HepG2 (cell line): ENCODE results near the gene CGNL1. TPM values are rescaled to one million over a fixed set of nuclear protein-coding genes. Genes with fewer than 3 reads are reported as not detected.

ENCODE experiments used
- ATAC-seq: fragments of 200-7000 bp; cut with Tn5 transposase; 3 replicates; pipeline ENCODE4 v1.9.1; 2020; ENCODE audit warnings: mild to moderate bottlenecking, moderate library complexity
- BruUV-seq: library from RNA; stranded (reverse); fragments of 400-500 nt; replicated peaks from 2 replicates; lab custom pipeline; 2021; lab: Mats Ljungman, UMichigan
- CTCF ChIA-PET: fragments of 300-600 bp; formaldehyde crosslinking; extraction: SDS; loops from one replicate; lab custom pipeline; 2021; ENCODE audit warnings: low total read pairs, inconsistent platforms, low intra/inter-chr PET ratio; lab: Yijun Ruan, JAX
- POLR2A ChIA-PET: fragments of 350-600 bp; sonication (Branson Sonifier 250); formaldehyde crosslinking; loops from one replicate; lab custom pipeline; 2020; ENCODE audit warnings: antibody characterized with exemption, inconsistent platforms; lab: Yijun Ruan, JAX
- DNase-seq: peaks from one replicate; pipeline ENCODE4 v3.0.0-alpha.2; 2015; ENCODE audit warnings: low spot score
- FAIRE-seq: peaks from 3 replicates; lab custom pipeline; 2011; peaks lifted over from hg19 to GRCh38; lab: Jason Lieb, UNC
- H2AFZ ChIP-seq: one replicate; pipeline ENCODE4 v1.6.1; 2011; ENCODE audit warnings: low read length, inconsistent platforms
- H3K27ac ChIP-seq: fragments of 300-600 bp; 3 replicates; pipeline ENCODE4 v1.8.0; 2011; ENCODE audit warnings: mixed run types, mild to moderate bottlenecking, mixed read lengths, low read length, inconsistent platforms; ENCODE audit not compliant: insufficient read depth; ENCODE audit errors: extremely low read length
- H3K27me3 ChIP-seq, 2 experiments: fragments of 200-600 bp in 1 of 2; 2 replicates in 1 of 2; 3 replicates in 1 of 2; pipeline versions ENCODE4 v1.6.0 to v1.8.0; 2011; ENCODE audit warnings: low read length in 2 of 2, mild to moderate bottlenecking in 2 of 2, moderate library complexity in 2 of 2, inconsistent platforms in 1 of 2; ENCODE audit not compliant: insufficient read depth in 2 of 2, control insufficient read depth in 1 of 2
- H3K36me3 ChIP-seq, 2 experiments: fragments of 200-600 bp in 1 of 2; replicated peaks in 1 of 2; 2 replicates in 1 of 2; 3 replicates in 1 of 2; pipeline versions ENCODE4 v1.5.1 to v1.8.0; 2011; ENCODE audit warnings: low read length in 2 of 2, inconsistent platforms in 1 of 2; ENCODE audit not compliant: insufficient read depth in 2 of 2, control insufficient read depth in 1 of 2
- H3K4me1 ChIP-seq: 2 replicates; pipeline ENCODE4 v1.5.1; 2012; ENCODE audit warnings: low read length, inconsistent platforms; ENCODE audit not compliant: insufficient read depth
- H3K4me2 ChIP-seq: 2 replicates; pipeline ENCODE4 v1.6.0; 2011; ENCODE audit warnings: low read depth, low read length, inconsistent platforms
- H3K4me3 ChIP-seq, 3 experiments: fragments of 200-600 bp in 1 of 3; sonication (generic), shearing (Covaris generic) in 1 of 3; replicated peaks in 1 of 3; 2 replicates each; pipeline ENCODE4 v1.5.1; 2011 to 2016; ENCODE audit warnings: low read length in 3 of 3, inconsistent platforms in 2 of 3, low read depth in 2 of 3, mild to moderate bottlenecking in 2 of 3, control low read depth in 1 of 3, mixed read lengths in 1 of 3; ENCODE audit not compliant: insufficient read depth in 1 of 3
- H3K79me2 ChIP-seq: one replicate; pipeline ENCODE4 v1.6.1; 2011; ENCODE audit warnings: low read length, inconsistent platforms; ENCODE audit not compliant: insufficient read depth
- H3K9ac ChIP-seq: 2 replicates; pipeline ENCODE4 v1.6.0; 2011; ENCODE audit warnings: mild to moderate bottlenecking, low read depth, low read length, inconsistent platforms; ENCODE audit not compliant: insufficient read depth
- H3K9me3 ChIP-seq: 2 replicates; pipeline ENCODE4 v1.5.1; 2012; ENCODE audit warnings: mild to moderate bottlenecking, low read length
- H4K20me1 ChIP-seq: 2 replicates; pipeline ENCODE4 v1.6.0; 2011; ENCODE audit warnings: inconsistent platforms, mild to moderate bottlenecking, low read length, moderate library complexity; ENCODE audit not compliant: insufficient read depth
- CAMTA2 ChIP-seq: sonication (generic); formaldehyde crosslinking; IDR thresholded peaks from 2 replicates; pipeline ENCODE4 v1.4.0; 2020; ENCODE audit warnings: mild to moderate bottlenecking, missing genetic modification reagents, borderline replicate concordance
- FOXA3 ChIP-seq: IDR thresholded peaks from 2 replicates; pipeline ENCODE4 v1.6.1; 2016; ENCODE audit warnings: missing genetic modification reagents, missing compliant biosample characterization
- HMGA1 ChIP-seq: sonication (generic); formaldehyde crosslinking; conservative IDR thresholded peaks from 2 replicates; pipeline ENCODE4 v1.4.0; 2020; ENCODE audit warnings: missing genetic modification reagents
- NFYC ChIP-seq: IDR thresholded peaks from 2 replicates; pipeline ENCODE4 v1.6.1; 2016; ENCODE audit warnings: missing genetic modification reagents, missing compliant biosample characterization
- SCMH1 ChIP-seq: sonication (generic); formaldehyde crosslinking; IDR thresholded peaks from 2 replicates; pipeline ENCODE4 v1.9.0; 2021; ENCODE audit warnings: missing genetic modification reagents, mild to moderate bottlenecking, borderline replicate concordance
- ZEB1 ChIP-seq: IDR thresholded peaks from 2 replicates; pipeline ENCODE4 v1.6.1; 2012; ENCODE audit warnings: mild to moderate bottlenecking, low read depth, inconsistent platforms; ENCODE audit not compliant: insufficient replicate concordance
- ZNF12 ChIP-seq: sonication (generic); formaldehyde crosslinking; IDR thresholded peaks from 2 replicates; pipeline ENCODE4 v1.5.0; 2020; ENCODE audit warnings: missing genetic modification reagents
- ZNF674 ChIP-seq: sonication (generic); formaldehyde crosslinking; IDR thresholded peaks from 2 replicates; pipeline ENCODE4 v1.5.0; 2020; ENCODE audit warnings: low read depth, mild to moderate bottlenecking, missing genetic modification reagents
- WGBS: methylation state at CpG from one replicate; pipeline ENCODE4 v1.1.6; 2017; ENCODE audit warnings: low lambda C conversion rate; 5-methylcytosine and 5-hydroxymethylcytosine counted together
- in situ Hi-C: cut with HindIII; loops from 2 replicates; pipeline ENCODE4 v1.10.0; 2017; ENCODE audit warnings: low pct_unique_long_range_greater_than_20kb; ENCODE audit not compliant: extremely low pct_ligation_motif_present
- intact Hi-C: fragments of 100-400 bp; cut with micrococcal nuclease; formaldehyde crosslinking; loops from one replicate; pipeline ENCODE4 v1.10.0; 2022; ENCODE audit not compliant: unreplicated experiment
- polyA plus RNA-seq, 8 experiments: library from polyadenylated mRNA; depleted of rRNA in 3 of 8; stranded (reverse) in 7 of 8; unstranded in 1 of 8; fragments of >200 nt; fragmentation: Illumina TruSeq in 4 of 8; extraction: Trizol in 4 of 8; gene quantifications; 2 replicates each; pipeline versions ENCODE4 v1.2.1 to v1.2.3, GENCODE V29; 2011 to 2016; ENCODE audit warnings: low read depth in 4 of 8, missing spikeins in 1 of 8, mixed read lengths in 1 of 8; ENCODE audit not compliant: insufficient read depth in 1 of 8
- total RNA-seq, 5 experiments: library from RNA; depleted of rRNA; stranded (reverse); fragments of >200 nt; fragmentation: Illumina TruSeq; extraction: Trizol; gene quantifications; 2 replicates each; pipeline ENCODE4 v1.2.3, GENCODE V29; 2016; ENCODE audit warnings: low read depth in 1 of 5
- TF ChIP-seq, protein P1 (sequence below), 2 experiments: sonication (generic) in 1 of 2; formaldehyde crosslinking in 1 of 2; IDR thresholded peaks; 2 replicates each; pipeline versions ENCODE4 v1.5.1 to v1.6.1; 2011 to 2020; ENCODE audit warnings: borderline replicate concordance in 1 of 2, low read depth in 1 of 2, low read length in 1 of 2, mild to moderate bottlenecking in 1 of 2, missing genetic modification reagents in 1 of 2, moderate library complexity in 1 of 2
- TF ChIP-seq, protein P2 (sequence below): sonication (generic); formaldehyde crosslinking; conservative IDR thresholded peaks from 2 replicates; pipeline ENCODE4 v1.4.0; 2020; ENCODE audit warnings: mild to moderate bottlenecking, missing genetic modification reagents, moderate library complexity
- TF ChIP-seq, protein P3 (sequence below): fragments of 450-650 bp; IDR thresholded peaks from 2 replicates; pipeline ENCODE4 v1.6.1; 2016

CGNL1 gene
- total and polyA plus RNA-seq, 2 of the 13 experiments (the other 11 are each of a cell fraction or from before 2014, with no cell fraction given) = 5.6 to 15.6 TPM

DNA sequence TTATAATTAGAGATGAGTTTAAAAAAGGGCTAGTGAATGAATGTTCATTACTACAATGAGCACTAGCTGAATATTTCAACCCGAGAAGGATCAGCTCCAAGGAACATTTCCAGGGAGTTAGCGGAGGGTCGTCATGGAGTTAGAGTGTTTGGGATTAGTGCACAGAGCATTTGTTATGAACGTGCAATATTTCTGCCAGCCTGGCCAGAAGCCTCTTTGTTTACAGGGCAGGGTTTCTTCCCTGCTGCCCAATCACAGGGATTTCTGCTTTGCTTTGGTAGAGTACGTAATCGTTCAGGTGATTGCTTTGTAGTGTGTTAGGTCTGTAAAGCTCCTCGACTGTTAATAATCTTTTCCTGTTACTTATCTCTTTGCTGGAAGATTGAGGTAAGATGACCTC lies 5.9 kb downstream of the CGNL1 start:
- ChIA-PET POLR2A (no interaction called here), CTCF (no interaction called here)
- Histone ChIP-seq H2AFZ (peak overlapping the region; percentile 47), H3K9me3 (no peaks in the 10 kb centered on the region), H4K20me1 (no peaks in the 10 kb centered on the region), H3K27me3 (no peaks in the 10 kb centered on the region), H3K4me3 (no peak overlapping the region), H3K79me2 (peaks cover 16% of the 10 kb centered on the region), H3K9ac (peak overlapping the region; percentile 19; the same call in 1 of the 2 replicates), H3K4me1 (peaks cover 80% of the 10 kb centered on the region), H3K27ac (peak overlapping the region; percentile 15), H3K4me2 (peak overlapping the region; percentile 61), H3K36me3 (no peaks in the 10 kb centered on the region)
- intact Hi-C loops = no loop called here
- FAIRE-seq (no peak), ATAC-seq (peak; percentile 78)
- in situ Hi-C loops = no loop called here
- WGBS = 21% methylated on average over 6 of the region's 7 CpGs
- no TSS peak for BruUV-seq
- TF ChIP-seq ZNF12 = no peak
- TF ChIP-seq FOXA3 (CRISPR knock-in tag) = peak; percentile 50
- no peak for TF ChIP-seq CAMTA2 (CRISPR knock-in tag)
- no peak for TF ChIP-seq SCMH1 (CRISPR knock-in tag)
- TF ChIP-seq, protein P1, sequence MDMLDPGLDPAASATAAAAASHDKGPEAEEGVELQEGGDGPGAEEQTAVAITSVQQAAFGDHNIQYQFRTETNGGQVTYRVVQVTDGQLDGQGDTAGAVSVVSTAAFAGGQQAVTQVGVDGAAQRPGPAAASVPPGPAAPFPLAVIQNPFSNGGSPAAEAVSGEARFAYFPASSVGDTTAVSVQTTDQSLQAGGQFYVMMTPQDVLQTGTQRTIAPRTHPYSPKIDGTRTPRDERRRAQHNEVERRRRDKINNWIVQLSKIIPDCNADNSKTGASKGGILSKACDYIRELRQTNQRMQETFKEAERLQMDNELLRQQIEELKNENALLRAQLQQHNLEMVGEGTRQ (IDR thresholded peaks at IDR 0.05; ENCODE audit: low read depth, low read length) = no peak
- TF ChIP-seq, protein P1 (CRISPR knock-in tag; IDR thresholded peaks at IDR 0.05; ENCODE audit: borderline replicate concordance) = no peak
- TF ChIP-seq, protein P2, sequence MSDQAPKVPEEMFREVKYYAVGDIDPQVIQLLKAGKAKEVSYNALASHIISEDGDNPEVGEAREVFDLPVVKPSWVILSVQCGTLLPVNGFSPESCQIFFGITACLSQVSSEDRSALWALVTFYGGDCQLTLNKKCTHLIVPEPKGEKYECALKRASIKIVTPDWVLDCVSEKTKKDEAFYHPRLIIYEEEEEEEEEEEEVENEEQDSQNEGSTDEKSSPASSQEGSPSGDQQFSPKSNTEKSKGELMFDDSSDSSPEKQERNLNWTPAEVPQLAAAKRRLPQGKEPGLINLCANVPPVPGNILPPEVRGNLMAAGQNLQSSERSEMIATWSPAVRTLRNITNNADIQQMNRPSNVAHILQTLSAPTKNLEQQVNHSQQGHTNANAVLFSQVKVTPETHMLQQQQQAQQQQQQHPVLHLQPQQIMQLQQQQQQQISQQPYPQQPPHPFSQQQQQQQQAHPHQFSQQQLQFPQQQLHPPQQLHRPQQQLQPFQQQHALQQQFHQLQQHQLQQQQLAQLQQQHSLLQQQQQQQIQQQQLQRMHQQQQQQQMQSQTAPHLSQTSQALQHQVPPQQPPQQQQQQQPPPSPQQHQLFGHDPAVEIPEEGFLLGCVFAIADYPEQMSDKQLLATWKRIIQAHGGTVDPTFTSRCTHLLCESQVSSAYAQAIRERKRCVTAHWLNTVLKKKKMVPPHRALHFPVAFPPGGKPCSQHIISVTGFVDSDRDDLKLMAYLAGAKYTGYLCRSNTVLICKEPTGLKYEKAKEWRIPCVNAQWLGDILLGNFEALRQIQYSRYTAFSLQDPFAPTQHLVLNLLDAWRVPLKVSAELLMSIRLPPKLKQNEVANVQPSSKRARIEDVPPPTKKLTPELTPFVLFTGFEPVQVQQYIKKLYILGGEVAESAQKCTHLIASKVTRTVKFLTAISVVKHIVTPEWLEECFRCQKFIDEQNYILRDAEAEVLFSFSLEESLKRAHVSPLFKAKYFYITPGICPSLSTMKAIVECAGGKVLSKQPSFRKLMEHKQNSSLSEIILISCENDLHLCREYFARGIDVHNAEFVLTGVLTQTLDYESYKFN (CRISPR knock-in tag) = no peak
- peak; percentile 19; the same call in 1 of the 2 replicates for TF ChIP-seq NFYC (CRISPR knock-in tag)
- TF ChIP-seq HMGA1 (CRISPR knock-in tag) = no peak
- TF ChIP-seq ZNF674 (CRISPR knock-in tag) = no peak
- TF ChIP-seq, protein P3, sequence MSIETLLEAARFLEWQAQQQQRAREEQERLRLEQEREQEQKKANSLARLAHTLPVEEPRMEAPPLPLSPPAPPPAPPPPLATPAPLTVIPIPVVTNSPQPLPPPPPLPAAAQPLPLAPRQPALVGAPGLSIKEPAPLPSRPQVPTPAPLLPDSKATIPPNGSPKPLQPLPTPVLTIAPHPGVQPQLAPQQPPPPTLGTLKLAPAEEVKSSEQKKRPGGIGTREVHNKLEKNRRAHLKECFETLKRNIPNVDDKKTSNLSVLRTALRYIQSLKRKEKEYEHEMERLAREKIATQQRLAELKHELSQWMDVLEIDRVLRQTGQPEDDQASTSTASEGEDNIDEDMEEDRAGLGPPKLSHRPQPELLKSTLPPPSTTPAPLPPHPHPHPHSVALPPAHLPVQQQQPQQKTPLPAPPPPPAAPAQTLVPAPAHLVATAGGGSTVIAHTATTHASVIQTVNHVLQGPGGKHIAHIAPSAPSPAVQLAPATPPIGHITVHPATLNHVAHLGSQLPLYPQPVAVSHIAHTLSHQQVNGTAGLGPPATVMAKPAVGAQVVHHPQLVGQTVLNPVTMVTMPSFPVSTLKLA = no peak
- no peak for TF ChIP-seq ZEB1
- TF ChIP-seq, all 625 proteins: peak for 2
- peak; percentile 29 for DNase-seq
